Smooth muscle cell of the brain vasculature (primary cell): ENCODE data around the gene FAM3A.
"Not testable (repeated sequence)": the region's sequence is repeated elsewhere in the genome, so short reads cannot be mapped to it uniquely, and the experiment has no call there.

Experiments used
- DNase-seq: peaks from one replicate; pipeline ENCODE4 v3.0.0-alpha.2; 2012; ENCODE audit warnings: low read depth, low spot score

Gene FAM3A, protein sequence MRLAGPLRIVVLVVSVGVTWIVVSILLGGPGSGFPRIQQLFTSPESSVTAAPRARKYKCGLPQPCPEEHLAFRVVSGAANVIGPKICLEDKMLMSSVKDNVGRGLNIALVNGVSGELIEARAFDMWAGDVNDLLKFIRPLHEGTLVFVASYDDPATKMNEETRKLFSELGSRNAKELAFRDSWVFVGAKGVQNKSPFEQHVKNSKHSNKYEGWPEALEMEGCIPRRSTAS

DNA sequence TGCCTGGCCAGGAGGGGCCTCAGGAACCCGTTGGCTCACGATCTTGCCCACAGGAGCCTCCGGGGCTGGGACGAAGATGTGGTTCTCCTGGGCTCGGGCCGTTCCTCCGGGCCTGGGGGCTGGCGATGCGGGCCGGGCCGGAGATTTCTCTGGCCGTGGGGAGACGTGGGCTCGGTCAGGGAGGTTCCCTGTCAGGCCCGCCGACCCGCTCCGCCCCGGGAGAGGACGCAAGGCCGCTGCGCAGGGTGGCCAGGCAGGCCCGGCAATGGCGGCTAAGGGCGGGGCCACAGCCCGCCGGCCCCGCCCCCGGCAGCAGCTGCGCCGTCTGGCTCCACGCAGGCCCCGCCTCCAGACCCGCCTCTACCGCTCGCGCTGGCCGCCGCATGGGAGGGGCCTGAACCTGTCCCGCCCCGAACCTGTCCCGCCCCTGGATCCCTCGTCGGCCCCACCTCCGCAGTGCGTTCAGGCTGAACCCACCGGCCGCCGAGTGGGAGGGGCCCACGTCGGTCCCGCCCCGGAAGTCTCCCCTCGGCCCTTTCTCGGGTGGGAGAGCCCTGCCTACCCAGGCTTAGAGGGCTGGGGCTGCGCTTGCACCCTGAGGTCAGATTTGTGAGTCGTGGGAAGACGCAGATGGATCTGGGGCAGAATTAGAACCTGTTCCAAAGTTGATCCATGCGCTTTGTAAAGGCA lies at the start of gene FAM3A:
FAM3A (minus strand) TSS at position 267 of the 690 bp plus-strand sequence. CDS start 460 bp downstream, outside the sequence.
- DNase-seq: peak; percentile 61

GRCh38 chrX:154562295-154562694 lies 46.3 kb upstream of the FAM3A start:
- DNase-seq: not testable (repeated sequence)

DNA sequence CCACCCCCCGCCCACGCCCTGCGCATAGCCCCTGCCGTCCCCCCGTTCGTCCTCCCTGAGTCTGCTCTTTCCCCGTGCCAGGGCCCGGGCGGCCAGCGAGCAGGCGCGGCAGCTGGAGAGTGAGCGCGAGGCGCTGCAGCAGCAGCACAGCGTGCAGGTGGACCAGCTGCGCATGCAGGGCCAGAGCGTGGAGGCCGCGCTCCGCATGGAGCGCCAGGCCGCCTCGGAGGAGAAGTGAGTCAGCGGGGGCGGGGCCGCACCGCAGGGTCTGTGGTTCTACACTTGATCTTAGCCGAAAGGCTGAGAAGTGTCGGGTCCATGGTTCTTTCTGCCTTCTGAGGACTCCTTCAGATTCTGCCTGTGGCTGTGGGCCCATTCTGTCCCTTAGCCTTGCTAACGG lies 44.3 kb upstream of the FAM3A start:
- DNase-seq: not testable (repeated sequence)

- DNase-seq: not testable (repeated sequence)
Measured at GRCh38 chrX:154558896-154559295, 42.9 kb upstream of the FAM3A start.

- not testable (repeated sequence) for DNase-seq
Measured at GRCh38 chrX:154558060-154558690, 42.1 kb upstream of the FAM3A start.

DNA sequence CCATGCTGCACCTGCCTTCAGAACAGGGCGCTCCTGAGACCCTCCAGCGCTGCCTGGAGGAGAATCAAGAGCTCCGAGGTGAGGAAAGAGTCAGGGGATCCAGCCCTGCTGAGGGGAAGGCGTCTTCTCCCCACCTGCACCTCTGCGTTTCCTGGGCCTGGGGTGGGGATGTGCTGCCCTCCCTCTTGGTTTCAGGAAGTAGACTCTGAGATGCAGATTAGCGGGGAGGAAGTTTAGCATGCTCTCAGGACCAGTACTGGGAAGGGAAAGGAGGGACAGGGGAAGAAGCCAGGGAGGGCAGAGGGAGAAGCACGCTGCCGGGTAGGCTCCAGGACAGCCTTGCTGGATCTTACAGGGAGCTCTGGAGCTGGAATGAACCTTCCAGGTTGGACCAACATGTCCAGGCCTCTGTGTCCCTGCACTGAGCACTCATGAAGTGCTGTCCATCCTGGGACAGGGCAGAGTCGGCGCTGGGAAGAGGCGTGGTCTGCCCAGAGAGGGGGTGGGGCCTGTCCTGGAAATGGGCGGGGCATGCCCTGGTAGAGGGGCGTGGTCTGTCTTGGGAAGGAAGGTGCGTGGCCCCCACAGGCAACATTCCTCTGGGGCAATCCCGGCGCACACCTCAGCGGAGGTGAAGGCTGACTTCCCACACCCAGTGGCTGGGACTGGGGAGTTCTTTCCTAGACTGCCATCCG lies 36.2 kb upstream of the FAM3A start:
- not testable (repeated sequence) for DNase-seq

GRCh38 chrX:154549766-154550165 lies 33.7 kb upstream of the FAM3A start:
- no peak for DNase-seq

- DNase-seq: no peak
Measured at GRCh38 chrX:154548028-154548316, 31.9 kb upstream of the FAM3A start.

- peak; percentile 70 for DNase-seq
Measured at GRCh38 chrX:154547245-154548027, 31.4 kb upstream of the FAM3A start, which contains the start of gene IKBKG. TSS of gene IKBKG (plus strand) at chrX:154547620. CDS start at chrX:154552003, 4,383 bp downstream.

DNA sequence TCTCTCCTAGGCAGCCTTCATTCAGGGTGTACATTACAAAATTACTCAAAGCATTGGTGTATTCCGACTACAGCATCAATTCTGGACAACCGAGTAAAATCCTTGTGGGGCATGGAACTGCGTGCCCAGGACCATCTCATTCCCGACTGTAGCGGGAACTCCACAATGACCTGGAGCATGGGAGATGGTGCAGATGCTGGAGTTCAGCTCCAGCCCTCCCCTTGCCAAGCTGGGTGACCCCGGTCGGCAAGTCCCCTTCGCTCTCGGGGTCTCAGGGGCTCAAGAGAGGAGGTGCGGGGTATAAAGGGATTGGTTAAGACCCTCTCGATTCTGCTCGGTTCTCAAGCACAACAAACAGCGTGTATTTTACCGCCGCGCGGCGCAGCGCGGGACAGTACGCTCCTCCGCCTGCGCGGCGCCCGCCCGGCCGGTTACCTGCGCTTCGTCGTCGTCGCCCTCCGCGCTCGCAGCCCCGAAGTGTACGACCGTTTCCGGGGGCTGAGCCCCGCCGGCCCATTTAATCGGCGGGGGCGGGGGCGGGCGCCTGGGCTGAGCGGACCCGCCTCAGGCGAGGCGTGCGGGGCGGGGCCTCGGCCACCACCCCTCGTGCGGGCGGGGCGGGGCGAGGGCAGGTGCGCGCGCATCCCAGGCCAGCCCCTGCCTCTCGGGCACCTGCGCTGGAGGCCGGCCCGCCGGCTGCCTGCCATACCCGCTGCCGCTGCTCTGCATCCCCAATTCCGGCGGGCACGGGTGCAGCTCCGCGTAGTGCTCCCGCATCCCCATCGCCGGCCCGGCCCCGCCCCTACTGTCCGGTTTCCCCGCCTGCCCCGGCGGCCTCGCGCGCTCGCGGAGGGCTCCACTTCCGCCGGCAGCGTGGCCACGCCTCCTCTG lies 30.6 kb upstream of the FAM3A start, which contains the start of gene G6PD:
G6PD (minus strand) TSS at position 493 of the 891 bp plus-strand sequence. CDS start 691 bp downstream, outside the sequence.
- DNase-seq: no peak

- DNase-seq: no peak
Measured at GRCh38 chrX:154545673-154546274, 29.7 kb upstream of the FAM3A start.

GRCh38 chrX:154542723-154543424 lies 26.8 kb upstream of the FAM3A start:
- DNase-seq: no peak

GRCh38 chrX:154541896-154542722 lies 26.1 kb upstream of the FAM3A start:
- DNase-seq: peak; percentile 79

- no peak for DNase-seq
Measured at GRCh38 chrX:154541589-154541895, 25.5 kb upstream of the FAM3A start.

- DNase-seq: no peak
Measured at GRCh38 chrX:154540897-154541535, 25.0 kb upstream of the FAM3A start.

DNA sequence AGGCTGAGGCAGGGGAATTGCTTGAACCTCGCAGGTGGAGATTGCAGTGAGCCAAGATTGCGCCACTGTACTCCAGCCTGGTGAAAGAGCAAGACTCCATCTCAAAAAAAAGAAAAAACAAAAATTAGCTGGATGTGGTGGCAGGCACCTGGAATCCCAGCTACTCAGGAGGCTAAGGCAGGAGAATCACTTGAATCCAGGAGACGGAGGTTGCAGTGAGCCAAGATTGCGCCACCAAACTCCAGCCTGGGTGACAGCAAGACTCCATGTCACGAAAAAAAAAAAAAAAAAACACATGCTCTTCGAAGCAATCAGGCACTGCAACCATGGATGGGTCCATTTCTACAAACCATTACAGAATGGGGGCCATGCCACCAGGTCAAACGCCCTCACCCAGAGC lies 24.3 kb upstream of the FAM3A start:
- not testable (repeated sequence) for DNase-seq

DNA sequence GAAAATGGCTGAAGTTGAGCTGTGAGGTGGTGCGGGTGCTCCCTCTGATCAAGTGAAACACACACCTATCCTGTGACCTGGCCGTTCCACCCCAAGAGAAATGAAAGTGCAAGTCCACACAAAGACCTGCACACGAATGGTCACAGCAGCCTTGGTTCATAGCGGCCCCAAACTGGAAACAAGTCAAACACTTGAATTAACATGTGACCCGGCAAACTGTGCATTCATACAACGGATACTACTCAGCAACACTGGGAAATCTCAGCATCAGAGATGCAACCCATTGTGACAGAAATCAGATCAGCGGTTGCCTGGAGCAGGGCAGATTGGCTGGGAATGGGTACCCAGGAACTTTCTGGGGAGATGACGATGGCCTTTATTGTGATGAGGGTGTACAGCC lies 23.0 kb upstream of the FAM3A start:
- no peak for DNase-seq

DNA sequence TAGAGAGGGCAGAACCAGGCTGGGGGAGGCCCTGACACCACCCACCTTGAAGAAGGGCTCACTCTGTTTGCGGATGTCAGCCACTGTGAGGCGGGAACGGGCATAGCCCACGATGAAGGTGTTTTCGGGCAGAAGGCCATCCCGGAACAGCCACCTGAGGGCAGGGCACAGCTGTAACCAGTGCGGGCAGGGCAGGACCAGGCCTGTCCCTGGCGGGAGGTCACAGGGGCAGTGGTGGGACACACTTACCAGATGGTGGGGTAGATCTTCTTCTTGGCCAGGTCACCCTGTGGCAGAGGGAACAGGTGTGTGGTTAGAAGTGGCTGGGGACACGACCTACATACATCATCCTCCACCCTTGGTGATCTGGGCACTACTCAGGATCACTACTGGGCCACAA lies 19.9 kb upstream of the FAM3A start:
- no peak for DNase-seq
